Activated T-helper 2 cell treated with anti-CD3 and anti-CD28 coated beads, Interferon-gamma antibody, Interleukin-2, Interleukin-4, amounts not matched to agents 10 μg/mL and 5 μg/mL and 100 μg/mL, durations not matched to agents 14 hours and 24 hours and 36 hours (primary cell): ENCODE data around the gene NRXN3. TPM values are rescaled to one million over a fixed set of nuclear protein-coding genes. Genes with fewer than 3 reads are reported as not detected.

Source experiments
- DNase-seq: peaks from one replicate; pipeline ENCODE4 v3.0.0; 2021; ENCODE audit warnings: low spot score
- H3K27ac Mint-ChIP-seq: one replicate; pipeline ENCODE4 v1.8.0; 2021; ENCODE audit warnings: mixed read lengths
- H3K27me3 Mint-ChIP-seq: one replicate; pipeline ENCODE4 v1.8.0; 2021; ENCODE audit warnings: low read depth, mixed read lengths
- H3K36me3 Mint-ChIP-seq: one replicate; pipeline ENCODE4 v1.8.0; 2021; ENCODE audit warnings: low read depth, mixed read lengths
- H3K4me1 Mint-ChIP-seq: one replicate; pipeline ENCODE4 v1.8.0; 2021; ENCODE audit warnings: low read depth, mixed read lengths
- H3K4me3 Mint-ChIP-seq: one replicate; pipeline ENCODE4 v1.8.0; 2021; ENCODE audit warnings: low read depth, mild to moderate bottlenecking, moderate library complexity, mixed read lengths
- H3K9me3 Mint-ChIP-seq: one replicate; pipeline ENCODE4 v1.8.0; 2021; ENCODE audit warnings: mixed read lengths
- intact Hi-C: fragments of 100-400 bp; cut with micrococcal nuclease; formaldehyde crosslinking; loops from one replicate; pipeline ENCODE4 v1.15.1; 2023
- total RNA-seq: library from RNA; stranded (reverse); gene quantifications from 2 replicates; pipeline ENCODE4 v1.2.3, GENCODE V29; 2022

NRXN3 gene
- total RNA-seq, 1 donor from 2014 or later = not detected

GRCh38 chr14:78345131-78345744, 175.1 kb downstream of the NRXN3 start:
- intact Hi-C loops = no loop called here
- Mint-ChIP-seq H3K4me3 (no peak overlapping the region), H3K36me3 (no peaks in the 10 kb centered on the region)

DNA sequence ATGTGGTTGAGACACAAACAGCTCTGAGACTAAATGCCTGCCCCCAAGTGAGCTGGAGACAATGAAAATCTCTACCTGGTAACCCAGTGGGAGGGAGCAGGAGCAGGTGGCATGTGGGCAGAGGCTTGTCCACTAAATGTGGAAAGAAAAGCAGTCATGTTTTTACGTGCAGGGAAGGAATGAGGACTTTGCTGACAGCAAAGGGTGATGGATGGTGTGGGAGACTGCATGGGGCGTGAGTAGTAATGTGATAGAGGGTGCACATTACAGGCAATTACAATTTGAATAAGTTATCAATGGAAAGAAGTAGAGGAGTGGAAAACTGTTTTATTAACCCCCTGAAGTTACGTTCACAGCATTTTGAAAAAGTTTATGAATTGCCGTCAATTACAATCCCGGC, 176.6 kb downstream of the NRXN3 start:
- H3K27me3 Mint-ChIP-seq = no peaks in the 10 kb centered on the region
- DNase-seq = no peak
- no peaks in the 10 kb centered on the region for H3K9me3 Mint-ChIP-seq
- no peaks in the 10 kb centered on the region for H3K36me3 Mint-ChIP-seq
- no peak overlapping the region for H3K27ac Mint-ChIP-seq
- H3K4me3 Mint-ChIP-seq = no peak overlapping the region
- intact Hi-C loops = no loop called here
- H3K4me1 Mint-ChIP-seq = no peaks in the 10 kb centered on the region

More at GRCh38 chr14:78345131-78345744, 175.1 kb downstream of the NRXN3 start:
- H3K4me1 Mint-ChIP-seq = no peaks in the 10 kb centered on the region
- no peak overlapping the region for H3K27ac Mint-ChIP-seq
- H3K9me3 Mint-ChIP-seq = no peaks in the 10 kb centered on the region
- no peak for DNase-seq
- H3K27me3 Mint-ChIP-seq = no peaks in the 10 kb centered on the region

GRCh38 chr14:78355109-78355508, 184.9 kb downstream of the NRXN3 start:
- Mint-ChIP-seq H3K9me3 (no peaks in the 10 kb centered on the region), H3K27me3 (no peaks in the 10 kb centered on the region), H3K27ac (no peak overlapping the region), H3K4me3 (no peak overlapping the region), H3K4me1 (no peaks in the 10 kb centered on the region), H3K36me3 (no peaks in the 10 kb centered on the region)
- intact Hi-C loops = no loop called here
- no peak for DNase-seq

GRCh38 chr14:78356391-78356790, 186.2 kb downstream of the NRXN3 start:
- Mint-ChIP-seq H3K4me1 (no peaks in the 10 kb centered on the region), H3K9me3 (no peaks in the 10 kb centered on the region), H3K27ac (no peak overlapping the region), H3K4me3 (no peak overlapping the region), H3K36me3 (no peaks in the 10 kb centered on the region), H3K27me3 (no peaks in the 10 kb centered on the region)
- intact Hi-C loops = no loop called here
- DNase-seq = no peak

DNA sequence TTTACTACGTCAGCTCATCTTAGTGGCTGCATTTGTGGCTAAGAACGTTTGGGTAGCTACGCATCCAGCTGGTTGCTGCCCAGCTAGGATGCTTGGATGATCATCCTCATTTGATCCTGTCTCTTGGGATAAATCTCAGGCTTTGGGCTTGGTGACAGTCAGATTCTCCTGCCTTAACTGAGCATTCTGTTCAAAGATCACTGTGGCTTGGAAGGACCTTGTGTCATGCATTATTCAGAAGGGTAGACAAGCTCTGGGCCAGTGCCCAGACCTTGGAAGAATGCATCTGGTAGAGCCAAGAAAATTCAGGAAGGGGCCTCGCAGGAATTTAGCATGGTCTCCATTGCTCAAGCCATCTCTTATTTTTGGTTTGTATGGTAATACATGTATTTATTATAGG, 188.4 kb downstream of the NRXN3 start:
- H3K4me1 Mint-ChIP-seq = no peaks in the 10 kb centered on the region
- H3K9me3 Mint-ChIP-seq = no peaks in the 10 kb centered on the region
- H3K27ac Mint-ChIP-seq = no peak overlapping the region
- DNase-seq = no peak
- no peaks in the 10 kb centered on the region for H3K36me3 Mint-ChIP-seq
- H3K27me3 Mint-ChIP-seq = no peaks in the 10 kb centered on the region
- intact Hi-C loops = no loop called here
- H3K4me3 Mint-ChIP-seq = no peak overlapping the region

DNA sequence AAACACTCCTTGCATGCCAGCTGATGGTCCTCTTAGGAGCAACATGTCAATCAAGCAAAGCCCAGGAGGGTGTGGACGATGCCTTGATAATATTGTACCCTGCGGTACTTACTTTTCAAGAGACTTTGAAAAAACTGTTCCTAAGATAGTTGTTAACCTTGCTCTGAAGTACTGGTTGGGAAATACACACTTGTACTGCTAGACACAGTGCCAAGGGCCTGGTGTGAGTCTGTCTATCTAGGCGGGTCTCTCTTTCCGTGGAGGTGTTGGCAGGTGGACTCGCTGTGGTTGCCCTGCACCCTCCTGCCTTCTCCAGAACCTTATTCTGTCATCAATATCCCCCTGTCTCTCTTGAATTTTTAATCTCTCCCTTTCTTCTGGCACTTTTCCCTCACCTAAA, 189.4 kb downstream of the NRXN3 start:
- Mint-ChIP-seq H3K4me3 (no peak overlapping the region), H3K4me1 (no peaks in the 10 kb centered on the region), H3K27ac (no peak overlapping the region), H3K36me3 (no peaks in the 10 kb centered on the region), H3K27me3 (no peaks in the 10 kb centered on the region), H3K9me3 (no peaks in the 10 kb centered on the region)
- no peak for DNase-seq
- intact Hi-C loops = no loop called here

- no peak for DNase-seq
- Mint-ChIP-seq H3K36me3 (no peaks in the 10 kb centered on the region), H3K27me3 (no peaks in the 10 kb centered on the region), H3K4me1 (no peaks in the 10 kb centered on the region), H3K4me3 (no peak overlapping the region), H3K27ac (no peak overlapping the region), H3K9me3 (no peaks in the 10 kb centered on the region)
- intact Hi-C loops = no loop called here
These were observed 192.8 kb downstream of the NRXN3 start for GRCh38 chr14:78363008-78363407.

- Mint-ChIP-seq H3K36me3 (no peaks in the 10 kb centered on the region), H3K27me3 (no peaks in the 10 kb centered on the region), H3K4me1 (no peaks in the 10 kb centered on the region), H3K27ac (no peak overlapping the region), H3K9me3 (no peaks in the 10 kb centered on the region), H3K4me3 (no peak overlapping the region)
- intact Hi-C loops = no loop called here
- no peak for DNase-seq
These were observed 197.2 kb downstream of the NRXN3 start for GRCh38 chr14:78367355-78367754.

GRCh38 chr14:78383060-78383459, 212.9 kb downstream of the NRXN3 start:
- Mint-ChIP-seq H3K27ac (no peak overlapping the region), H3K9me3 (no peaks in the 10 kb centered on the region)
- intact Hi-C loops = no loop called here

DNA sequence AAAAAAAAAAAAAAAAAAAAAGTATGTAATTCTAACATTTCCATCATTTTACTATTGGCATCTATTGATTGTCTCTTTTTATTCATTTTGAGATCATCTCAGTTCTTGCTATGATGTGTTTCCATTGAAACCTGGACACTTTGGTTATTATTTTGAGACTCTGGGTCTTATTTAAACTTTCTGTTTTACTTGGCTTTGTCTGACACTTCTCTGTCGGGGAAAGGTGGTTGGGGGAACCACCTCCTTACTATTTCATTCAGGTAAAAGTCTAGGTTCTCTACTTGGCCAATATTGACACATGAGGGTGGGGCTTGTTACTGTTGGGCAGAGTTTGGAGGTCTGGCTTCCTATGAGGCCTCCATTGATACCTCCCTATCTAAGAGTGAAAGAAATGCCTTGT, 228.0 kb downstream of the NRXN3 start:
- intact Hi-C loops = no loop called here
- Mint-ChIP-seq H3K9me3 (no peaks in the 10 kb centered on the region), H3K4me3 (no peak overlapping the region), H3K36me3 (no peaks in the 10 kb centered on the region), H3K27me3 (no peaks in the 10 kb centered on the region), H3K4me1 (no peaks in the 10 kb centered on the region), H3K27ac (no peak overlapping the region)
- no peak for DNase-seq

More at GRCh38 chr14:78383060-78383459, 212.9 kb downstream of the NRXN3 start:
- no peak for DNase-seq
- Mint-ChIP-seq H3K27me3 (no peaks in the 10 kb centered on the region), H3K4me3 (no peak overlapping the region), H3K4me1 (no peaks in the 10 kb centered on the region), H3K36me3 (no peaks in the 10 kb centered on the region)

DNA sequence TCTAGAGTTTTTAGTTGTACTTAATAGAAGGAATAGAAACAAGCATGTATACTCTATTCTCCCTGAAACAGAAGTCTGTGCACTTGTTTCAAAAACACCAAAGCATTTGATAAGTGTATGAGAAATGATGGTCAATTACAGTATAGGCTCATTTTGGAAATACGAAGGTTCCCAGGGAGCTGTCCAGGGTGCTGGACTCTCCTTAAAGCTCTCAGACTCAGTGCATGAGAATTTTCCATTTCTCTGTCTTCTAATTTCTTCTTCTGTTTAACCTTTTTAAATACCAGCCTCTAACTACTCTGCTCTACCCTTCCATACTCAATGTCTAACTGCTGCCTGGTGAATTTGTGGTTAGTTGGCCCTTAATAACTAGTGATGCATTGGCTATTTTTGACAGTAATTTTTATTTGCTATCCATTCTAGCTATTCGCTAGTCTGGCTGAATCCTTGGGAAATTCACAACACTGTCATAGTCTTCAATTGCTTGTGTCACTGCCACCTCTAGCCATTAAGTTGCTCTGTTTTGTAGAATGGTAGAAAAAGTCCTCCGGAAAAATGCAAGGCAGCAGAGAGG, 229.2 kb downstream of the NRXN3 start:
- intact Hi-C loops = no loop called here
- peaks cover 2% of the 10 kb centered on the region for H3K27me3 Mint-ChIP-seq
- no peak for DNase-seq
- H3K4me1 Mint-ChIP-seq = no peaks in the 10 kb centered on the region
- H3K27ac Mint-ChIP-seq = no peak overlapping the region
- H3K36me3 Mint-ChIP-seq = no peaks in the 10 kb centered on the region
- H3K9me3 Mint-ChIP-seq = no peaks in the 10 kb centered on the region
- no peak overlapping the region for H3K4me3 Mint-ChIP-seq

GRCh38 chr14:78401866-78402265, 231.7 kb downstream of the NRXN3 start:
- Mint-ChIP-seq H3K9me3 (no peaks in the 10 kb centered on the region), H3K27ac (no peak overlapping the region), H3K27me3 (peaks cover 2% of the 10 kb centered on the region), H3K4me3 (no peak overlapping the region), H3K36me3 (no peaks in the 10 kb centered on the region), H3K4me1 (no peaks in the 10 kb centered on the region)
- no peak for DNase-seq
- intact Hi-C loops = no loop called here

- Mint-ChIP-seq H3K27ac (no peak overlapping the region), H3K4me1 (no peaks in the 10 kb centered on the region), H3K36me3 (no peaks in the 10 kb centered on the region), H3K4me3 (no peak overlapping the region), H3K9me3 (no peaks in the 10 kb centered on the region), H3K27me3 (peaks cover 2% of the 10 kb centered on the region)
- intact Hi-C loops = no loop called here
- DNase-seq = no peak
These were observed 233.2 kb downstream of the NRXN3 start for GRCh38 chr14:78403278-78403815.
